CD4-positive, CD25-positive, alpha-beta regulatory T cell (primary cell): ENCODE data around the gene TLR8. TPM values are rescaled to one million over a fixed set of nuclear protein-coding genes. Genes with fewer than 3 reads are reported as not detected.

Source experiments
- ATAC-seq, 2 donors: fragments of 150-1000 bp; cut with Tn5 transposase; one replicate each; pipeline ENCODE4 v1.10.0; 2021; ENCODE audit warnings: low read depth in 2 of 2, moderate number of reproducible peaks in 2 of 2, moderate library complexity in 1 of 2
- DNase-seq, 3 donors: peaks; one replicate each; pipeline versions ENCODE4 v3.0.0 to v3.0.0-alpha.2; 2012 to 2022; ENCODE audit warnings: mixed read lengths in 1 of 3
- H3K27ac ChIP-seq: one replicate; pipeline ENCODE4 v1.7.0; 2013; ENCODE audit warnings: mild to moderate bottlenecking, low read length; ENCODE audit not compliant: insufficient read depth, poor library complexity, severe bottlenecking
- H3K27me3 ChIP-seq: one replicate; pipeline ENCODE4 v1.7.0; 2013; ENCODE audit warnings: low read length; ENCODE audit not compliant: control insufficient read depth, insufficient read depth
- H3K36me3 ChIP-seq: one replicate; pipeline ENCODE4 v1.7.0; 2013; ENCODE audit warnings: mild to moderate bottlenecking, low read length, moderate library complexity; ENCODE audit not compliant: control insufficient read depth, insufficient read depth
- H3K4me1 ChIP-seq: 2 replicates; pipeline ENCODE4 v1.7.0; 2013; ENCODE audit warnings: mild to moderate bottlenecking, low read length; ENCODE audit not compliant: insufficient read depth, control insufficient read depth, poor library complexity, severe bottlenecking
- H3K4me3 ChIP-seq: one replicate; pipeline ENCODE4 v1.7.0; 2013; ENCODE audit warnings: low read depth, mild to moderate bottlenecking, low read length, moderate library complexity
- H3K9me3 ChIP-seq, 2 experiments: 1 replicate in 1 of 2; 2 replicates in 1 of 2; pipeline ENCODE4 v1.7.0; 2013; ENCODE audit warnings: low read length in 2 of 2, mild to moderate bottlenecking in 1 of 2, moderate library complexity in 1 of 2; ENCODE audit not compliant: control insufficient read depth in 2 of 2
- H3K27ac Mint-ChIP-seq, 3 donors: one replicate each; pipeline ENCODE4 v1.8.0; 2020 to 2022; ENCODE audit warnings: mild to moderate bottlenecking in 3 of 3, mixed read lengths in 3 of 3, moderate library complexity in 2 of 3
- H3K27me3 Mint-ChIP-seq: one replicate; pipeline ENCODE4 v1.8.0; 2022; ENCODE audit warnings: mild to moderate bottlenecking, mixed read lengths
- H3K36me3 Mint-ChIP-seq: one replicate; pipeline ENCODE4 v1.8.0; 2020; ENCODE audit warnings: mixed read lengths
- H3K4me1 Mint-ChIP-seq, 4 donors: one replicate each; pipeline ENCODE4 v1.8.0; 2020 to 2022; ENCODE audit warnings: mixed read lengths in 4 of 4, mild to moderate bottlenecking in 1 of 4
- H3K4me3 Mint-ChIP-seq, 4 donors: one replicate each; pipeline ENCODE4 v1.8.0; 2020 to 2022; ENCODE audit warnings: mild to moderate bottlenecking in 4 of 4, mixed read lengths in 4 of 4, moderate library complexity in 3 of 4
- H3K9me3 Mint-ChIP-seq, 7 donors: one replicate each; pipeline ENCODE4 v1.8.0; 2020 to 2022; ENCODE audit warnings: mixed read lengths in 7 of 7, mild to moderate bottlenecking in 3 of 7, moderate library complexity in 2 of 7
- polyA plus RNA-seq, 4 donors: library from polyadenylated mRNA; unstranded; fragments of 300-500 nt; fragmentation: Illumina TruSeq; gene quantifications; one replicate each; pipeline ENCODE4 v1.2.3, GENCODE V29; 2021
- total RNA-seq: library from RNA; stranded (reverse); gene quantifications from one replicate; pipeline ENCODE4 v1.2.3, GENCODE V29; 2022

Gene TLR8
- total and polyA plus RNA-seq, 5 donors from 2014 or later = not detected

DNA sequence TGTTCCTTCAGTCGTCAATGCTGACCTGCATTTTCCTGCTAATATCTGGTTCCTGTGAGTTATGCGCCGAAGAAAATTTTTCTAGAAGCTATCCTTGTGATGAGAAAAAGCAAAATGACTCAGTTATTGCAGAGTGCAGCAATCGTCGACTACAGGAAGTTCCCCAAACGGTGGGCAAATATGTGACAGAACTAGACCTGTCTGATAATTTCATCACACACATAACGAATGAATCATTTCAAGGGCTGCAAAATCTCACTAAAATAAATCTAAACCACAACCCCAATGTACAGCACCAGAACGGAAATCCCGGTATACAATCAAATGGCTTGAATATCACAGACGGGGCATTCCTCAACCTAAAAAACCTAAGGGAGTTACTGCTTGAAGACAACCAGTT, 12.6 kb downstream of the TLR8 start:
- no peak overlapping the region for H3K27ac Mint-ChIP-seq
- no peaks in the 10 kb centered on the region for H3K4me1 Mint-ChIP-seq
- Histone ChIP-seq H3K27ac (no peak overlapping the region), H3K9me3 (no peaks in the 10 kb centered on the region), H3K36me3 (no peaks in the 10 kb centered on the region), H3K27me3 (no peaks in the 10 kb centered on the region), H3K4me1 (no peaks in the 10 kb centered on the region), H3K4me3 (no peak overlapping the region)
- no peaks in the 10 kb centered on the region for H3K36me3 Mint-ChIP-seq
- DNase-seq = no peak
- no peak overlapping the region for H3K4me3 Mint-ChIP-seq
- H3K27me3 Mint-ChIP-seq = peaks cover 9% of the 10 kb centered on the region
- H3K9me3 Mint-ChIP-seq = peaks cover 0 to 2% (median 0%) of the 10 kb centered on the region in 7 donors
- ATAC-seq = no peak

DNA sequence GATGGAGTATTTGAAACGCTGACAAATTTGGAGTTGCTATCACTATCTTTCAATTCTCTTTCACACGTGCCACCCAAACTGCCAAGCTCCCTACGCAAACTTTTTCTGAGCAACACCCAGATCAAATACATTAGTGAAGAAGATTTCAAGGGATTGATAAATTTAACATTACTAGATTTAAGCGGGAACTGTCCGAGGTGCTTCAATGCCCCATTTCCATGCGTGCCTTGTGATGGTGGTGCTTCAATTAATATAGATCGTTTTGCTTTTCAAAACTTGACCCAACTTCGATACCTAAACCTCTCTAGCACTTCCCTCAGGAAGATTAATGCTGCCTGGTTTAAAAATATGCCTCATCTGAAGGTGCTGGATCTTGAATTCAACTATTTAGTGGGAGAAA, 13.2 kb downstream of the TLR8 start:
- Histone ChIP-seq H3K4me1 (no peaks in the 10 kb centered on the region), H3K36me3 (no peaks in the 10 kb centered on the region), H3K9me3 (no peaks in the 10 kb centered on the region), H3K27me3 (no peaks in the 10 kb centered on the region), H3K4me3 (no peak overlapping the region), H3K27ac (no peak overlapping the region)
- Mint-ChIP-seq H3K27me3 (peaks cover 10% of the 10 kb centered on the region), H3K36me3 (no peaks in the 10 kb centered on the region), H3K9me3 (peaks cover 0 to 3% (median 0%) of the 10 kb centered on the region in 7 donors), H3K4me3 (no peak overlapping the region), H3K27ac (no peak overlapping the region), H3K4me1 (no peaks in the 10 kb centered on the region)
- ATAC-seq (no peak), DNase-seq (no peak)

DNA sequence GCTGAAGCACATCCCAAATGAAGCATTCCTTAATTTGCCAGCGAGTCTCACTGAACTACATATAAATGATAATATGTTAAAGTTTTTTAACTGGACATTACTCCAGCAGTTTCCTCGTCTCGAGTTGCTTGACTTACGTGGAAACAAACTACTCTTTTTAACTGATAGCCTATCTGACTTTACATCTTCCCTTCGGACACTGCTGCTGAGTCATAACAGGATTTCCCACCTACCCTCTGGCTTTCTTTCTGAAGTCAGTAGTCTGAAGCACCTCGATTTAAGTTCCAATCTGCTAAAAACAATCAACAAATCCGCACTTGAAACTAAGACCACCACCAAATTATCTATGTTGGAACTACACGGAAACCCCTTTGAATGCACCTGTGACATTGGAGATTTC, 14.6 kb downstream of the TLR8 start:
- Histone ChIP-seq H3K27me3 (no peaks in the 10 kb centered on the region), H3K36me3 (no peaks in the 10 kb centered on the region), H3K4me1 (no peaks in the 10 kb centered on the region), H3K27ac (no peak overlapping the region), H3K4me3 (no peak overlapping the region), H3K9me3 (no peaks in the 10 kb centered on the region)
- Mint-ChIP-seq H3K4me3 (no peak overlapping the region), H3K36me3 (no peaks in the 10 kb centered on the region), H3K4me1 (no peaks in the 10 kb centered on the region), H3K27me3 (peaks cover 17% of the 10 kb centered on the region), H3K9me3 (peaks cover 0 to 3% (median 0%) of the 10 kb centered on the region in 7 donors), H3K27ac (no peak overlapping the region)
- DNase-seq (no peak), ATAC-seq (no peak)

DNA sequence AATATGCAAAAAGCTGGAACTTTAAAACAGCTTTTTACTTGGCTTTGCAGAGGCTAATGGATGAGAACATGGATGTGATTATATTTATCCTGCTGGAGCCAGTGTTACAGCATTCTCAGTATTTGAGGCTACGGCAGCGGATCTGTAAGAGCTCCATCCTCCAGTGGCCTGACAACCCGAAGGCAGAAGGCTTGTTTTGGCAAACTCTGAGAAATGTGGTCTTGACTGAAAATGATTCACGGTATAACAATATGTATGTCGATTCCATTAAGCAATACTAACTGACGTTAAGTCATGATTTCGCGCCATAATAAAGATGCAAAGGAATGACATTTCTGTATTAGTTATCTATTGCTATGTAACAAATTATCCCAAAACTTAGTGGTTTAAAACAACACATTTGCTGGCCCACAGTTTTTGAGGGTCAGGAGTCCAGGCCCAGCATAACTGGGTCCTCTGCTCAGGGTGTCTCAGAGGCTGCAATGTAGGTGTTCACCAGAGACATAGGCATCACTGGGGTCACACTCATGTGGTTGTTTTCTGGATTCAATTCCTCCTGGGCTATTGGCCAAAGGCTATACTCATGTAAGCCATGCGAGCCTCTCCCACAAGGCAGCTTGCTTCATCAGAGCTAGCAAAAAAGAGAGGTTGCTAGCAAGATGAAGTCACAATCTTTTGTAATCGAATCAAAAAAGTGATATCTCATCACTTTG, 15.6 kb downstream of the TLR8 start:
- Histone ChIP-seq H3K4me3 (no peak overlapping the region), H3K4me1 (no peaks in the 10 kb centered on the region), H3K27ac (no peak overlapping the region), H3K36me3 (no peaks in the 10 kb centered on the region), H3K9me3 (no peaks in the 10 kb centered on the region), H3K27me3 (no peaks in the 10 kb centered on the region)
- H3K36me3 Mint-ChIP-seq = no peaks in the 10 kb centered on the region
- H3K4me1 Mint-ChIP-seq = no peaks in the 10 kb centered on the region
- H3K27me3 Mint-ChIP-seq = peaks cover 13% of the 10 kb centered on the region
- ATAC-seq (no peak), DNase-seq (no peak)
- peaks cover 0 to 3% (median 0%) of the 10 kb centered on the region in 7 donors for H3K9me3 Mint-ChIP-seq
- H3K27ac Mint-ChIP-seq = no peak overlapping the region
- no peak overlapping the region for H3K4me3 Mint-ChIP-seq

DNA sequence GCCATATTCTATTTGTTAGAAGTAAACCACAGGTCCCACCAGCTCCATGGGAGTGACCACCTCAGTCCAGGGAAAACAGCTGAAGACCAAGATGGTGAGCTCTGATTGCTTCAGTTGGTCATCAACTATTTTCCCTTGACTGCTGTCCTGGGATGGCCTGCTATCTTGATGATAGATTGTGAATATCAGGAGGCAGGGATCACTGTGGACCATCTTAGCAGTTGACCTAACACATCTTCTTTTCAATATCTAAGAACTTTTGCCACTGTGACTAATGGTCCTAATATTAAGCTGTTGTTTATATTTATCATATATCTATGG, 16.1 kb downstream of the TLR8 start:
- DNase-seq (no peak), ATAC-seq (no peak)
- Histone ChIP-seq H3K27ac (no peak overlapping the region), H3K9me3 (no peaks in the 10 kb centered on the region), H3K4me3 (no peak overlapping the region), H3K27me3 (no peaks in the 10 kb centered on the region), H3K4me1 (no peaks in the 10 kb centered on the region), H3K36me3 (no peaks in the 10 kb centered on the region)
- Mint-ChIP-seq H3K36me3 (no peaks in the 10 kb centered on the region), H3K4me1 (no peaks in the 10 kb centered on the region), H3K27ac (no peak overlapping the region), H3K27me3 (peaks cover 13% of the 10 kb centered on the region), H3K9me3 (peaks cover 0 to 3% (median 0%) of the 10 kb centered on the region in 7 donors), H3K4me3 (no peak overlapping the region)

DNA sequence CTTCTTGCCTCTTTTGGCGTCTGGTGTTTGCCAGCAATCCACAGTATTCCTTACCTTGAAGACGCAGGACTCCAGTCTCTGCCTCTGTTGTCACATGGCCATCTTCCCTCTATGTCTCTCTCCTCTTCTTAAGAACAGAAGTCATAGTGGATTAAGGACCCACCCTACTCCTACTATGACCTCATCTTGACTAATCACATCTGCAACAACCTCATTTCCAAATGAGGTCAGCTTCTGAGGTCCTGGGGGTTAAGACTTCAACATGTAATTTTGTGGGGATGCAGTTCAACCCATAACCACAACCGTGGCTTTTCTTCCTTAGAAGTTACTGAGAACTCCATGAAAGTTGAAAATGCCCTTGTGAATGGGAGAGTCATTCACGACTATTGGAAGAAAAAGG, 23.3 kb downstream of the TLR8 start:
- Mint-ChIP-seq H3K27ac (no peak overlapping the region), H3K4me3 (no peak overlapping the region), H3K36me3 (no peaks in the 10 kb centered on the region), H3K27me3 (peaks cover 6% of the 10 kb centered on the region), H3K9me3 (peaks cover 0 to 8% (median 0%) of the 10 kb centered on the region in 7 donors), H3K4me1 (no peaks in the 10 kb centered on the region)
- no peaks in the 10 kb centered on the region for H3K4me1 ChIP-seq
- H3K27me3 ChIP-seq = no peaks in the 10 kb centered on the region
- DNase-seq (no peak), ATAC-seq (no peak)
- no peaks in the 10 kb centered on the region for H3K9me3 ChIP-seq
- no peak overlapping the region for H3K4me3 ChIP-seq
- H3K27ac ChIP-seq = no peak overlapping the region
- H3K36me3 ChIP-seq = no peaks in the 10 kb centered on the region

DNA sequence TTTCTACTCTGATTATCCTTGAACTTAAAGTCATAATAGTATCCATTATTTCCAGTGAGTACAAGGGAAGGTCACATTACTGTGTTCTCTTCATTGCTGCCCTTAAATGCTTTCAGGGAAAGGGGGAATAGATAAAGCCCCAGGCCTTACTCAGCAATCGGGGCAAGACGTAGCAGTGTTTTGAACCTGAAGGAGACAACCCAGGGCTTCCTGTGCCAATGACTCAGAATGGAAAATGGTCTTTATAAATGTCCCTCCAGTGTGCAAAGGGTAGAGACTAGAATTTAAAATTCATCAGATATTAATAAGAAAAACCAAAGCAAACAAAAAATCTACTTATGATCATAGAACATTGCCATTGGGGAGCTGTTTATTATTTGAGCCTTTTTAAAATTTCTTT, 23.7 kb downstream of the TLR8 start:
- Mint-ChIP-seq H3K4me3 (no peak overlapping the region), H3K4me1 (no peaks in the 10 kb centered on the region), H3K9me3 (peaks cover 0 to 8% (median 0%) of the 10 kb centered on the region in 7 donors), H3K27me3 (peaks cover 2% of the 10 kb centered on the region), H3K27ac (no peak overlapping the region), H3K36me3 (no peaks in the 10 kb centered on the region)
- no peaks in the 10 kb centered on the region for H3K4me1 ChIP-seq
- no peaks in the 10 kb centered on the region for H3K36me3 ChIP-seq
- H3K4me3 ChIP-seq = no peak overlapping the region
- H3K9me3 ChIP-seq = no peaks in the 10 kb centered on the region
- DNase-seq = no peak
- H3K27ac ChIP-seq = no peak overlapping the region
- H3K27me3 ChIP-seq = no peaks in the 10 kb centered on the region
- no peak for ATAC-seq

DNA sequence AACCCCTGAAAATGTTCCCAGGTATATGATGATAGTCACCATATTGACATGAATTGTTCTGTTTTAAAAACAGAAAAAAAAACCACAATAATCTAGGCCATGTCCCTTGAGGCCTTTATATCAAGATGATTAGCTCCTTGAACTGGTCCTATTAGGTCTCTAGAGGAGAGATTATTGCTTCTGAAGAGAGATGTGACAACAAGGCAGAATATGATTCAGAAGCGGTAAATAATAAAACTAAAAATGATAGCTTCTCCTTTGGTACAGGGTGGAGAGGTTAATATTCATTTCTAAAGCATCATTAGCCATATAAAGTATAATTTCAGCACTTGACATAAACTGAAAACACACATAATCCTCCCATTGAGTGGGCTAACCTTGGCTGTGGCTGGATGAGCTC, 25.8 kb downstream of the TLR8 start:
- H3K4me3 Mint-ChIP-seq = no peak overlapping the region
- Histone ChIP-seq H3K36me3 (no peaks in the 10 kb centered on the region), H3K27me3 (no peaks in the 10 kb centered on the region), H3K4me1 (no peaks in the 10 kb centered on the region), H3K9me3 (no peaks in the 10 kb centered on the region), H3K4me3 (no peak overlapping the region), H3K27ac (no peak overlapping the region)
- no peak for DNase-seq
- H3K27me3 Mint-ChIP-seq = no peaks in the 10 kb centered on the region
- H3K9me3 Mint-ChIP-seq = peaks cover 0 to 8% (median 0%) of the 10 kb centered on the region in 7 donors
- no peak overlapping the region for H3K27ac Mint-ChIP-seq
- H3K4me1 Mint-ChIP-seq = no peaks in the 10 kb centered on the region
- no peak for ATAC-seq
- no peaks in the 10 kb centered on the region for H3K36me3 Mint-ChIP-seq
